GM12878 (cell line): Measurements from ENCODE around the gene FOSL1.

Experiments used
- CBX5 ChIP-seq: sonication (generic); IDR thresholded peaks from 2 replicates; pipeline ENCODE4 v1.6.1; 2016; ENCODE audit warnings: low read depth, moderate library complexity, mild to moderate bottlenecking, inconsistent platforms
- EP300 ChIP-seq, 2 experiments: fragments of 150-350 bp in 1 of 2; IDR thresholded peaks; 2 replicates each; pipeline ENCODE4 v1.6.1; 2011 to 2012; ENCODE audit warnings: low read depth in 2 of 2, low read length in 2 of 2, borderline replicate concordance in 1 of 2, improper control_type of control experiment in 1 of 2, inconsistent platforms in 1 of 2; ENCODE audit not compliant: control insufficient read depth in 1 of 2
- NR2C2 ChIP-seq: IDR thresholded peaks from 2 replicates; pipeline ENCODE4 v1.6.1; 2011; ENCODE audit warnings: borderline replicate concordance, low read depth; ENCODE audit not compliant: control insufficient read depth, insufficient read length
- SRF ChIP-seq, 2 experiments: IDR thresholded peaks; 2 replicates each; pipeline ENCODE4 v1.6.1; 2011; ENCODE audit warnings: low read depth in 2 of 2, low read length in 2 of 2, mild to moderate bottlenecking in 1 of 2, moderate library complexity in 1 of 2
- TF ChIP-seq, protein P1 (sequence below): IDR thresholded peaks from 2 replicates; pipeline ENCODE4 v1.6.1; 2011; ENCODE audit warnings: low read depth, low read length, improper control_type of control experiment, borderline replicate concordance
- TF ChIP-seq, protein P2 (sequence below): IDR thresholded peaks from 2 replicates; pipeline ENCODE4 v1.6.1; 2011; ENCODE audit warnings: mild to moderate bottlenecking, low read depth, low read length, moderate library complexity; ENCODE audit not compliant: insufficient replicate concordance

DNA sequence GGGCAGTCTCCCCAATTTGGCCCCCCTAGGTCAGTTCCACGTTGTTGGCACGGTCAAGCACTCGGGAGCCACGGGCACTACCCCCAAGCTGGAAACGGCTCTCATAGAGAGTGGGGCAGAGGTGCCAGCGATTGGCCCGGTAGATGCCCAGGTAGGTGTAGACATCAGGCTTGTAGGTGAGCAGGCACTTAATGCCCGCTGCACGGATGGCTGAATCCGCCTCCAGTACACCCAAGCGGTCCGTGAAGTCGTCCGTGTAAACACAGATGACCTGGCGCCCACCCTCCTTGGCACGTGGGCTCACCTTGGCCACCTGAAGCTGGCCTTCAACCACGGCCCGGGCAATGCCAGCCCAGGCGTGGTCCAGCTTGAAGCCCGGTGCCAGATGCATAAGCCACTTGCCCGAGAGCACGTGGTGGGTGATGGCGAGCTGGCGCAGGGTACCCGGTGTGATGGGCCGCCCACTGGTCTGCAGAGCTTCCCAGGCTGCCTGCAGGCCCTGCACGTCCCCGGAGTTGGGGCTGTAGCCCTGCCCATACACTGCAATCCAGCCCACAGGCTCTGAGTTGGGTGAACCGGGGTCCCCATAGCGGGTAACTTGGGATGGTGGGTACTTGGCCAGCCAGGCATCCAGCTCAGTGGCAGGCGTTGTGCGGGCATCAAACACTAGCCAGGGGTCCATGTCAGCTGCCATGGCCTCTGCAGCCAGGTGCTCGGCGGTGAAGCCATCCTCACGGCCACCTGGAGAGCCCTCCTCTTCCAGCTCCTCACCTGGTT lies 17.4 kb upstream of the FOSL1 start:
- TF ChIP-seq EP300 (IDR thresholded peaks at IDR 0.05; ENCODE audit: borderline replicate concordance in 1 of 2, control insufficient read depth in 1 of 2, low read depth in 2 of 2, low read length in 2 of 2) (no peak), CBX5 (no peak), NR2C2 (no peak), SRF (IDR thresholded peaks at IDR 0.05; ENCODE audit: low read depth in 2 of 2, low read length in 2 of 2) (0 out of 4 replicates have a peak, but pooled peaks of 1 of the 2 experiments have one; percentile 3)
- TF ChIP-seq, protein P1, sequence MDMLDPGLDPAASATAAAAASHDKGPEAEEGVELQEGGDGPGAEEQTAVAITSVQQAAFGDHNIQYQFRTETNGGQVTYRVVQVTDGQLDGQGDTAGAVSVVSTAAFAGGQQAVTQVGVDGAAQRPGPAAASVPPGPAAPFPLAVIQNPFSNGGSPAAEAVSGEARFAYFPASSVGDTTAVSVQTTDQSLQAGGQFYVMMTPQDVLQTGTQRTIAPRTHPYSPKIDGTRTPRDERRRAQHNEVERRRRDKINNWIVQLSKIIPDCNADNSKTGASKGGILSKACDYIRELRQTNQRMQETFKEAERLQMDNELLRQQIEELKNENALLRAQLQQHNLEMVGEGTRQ, result no peak
- TF ChIP-seq, protein P2, sequence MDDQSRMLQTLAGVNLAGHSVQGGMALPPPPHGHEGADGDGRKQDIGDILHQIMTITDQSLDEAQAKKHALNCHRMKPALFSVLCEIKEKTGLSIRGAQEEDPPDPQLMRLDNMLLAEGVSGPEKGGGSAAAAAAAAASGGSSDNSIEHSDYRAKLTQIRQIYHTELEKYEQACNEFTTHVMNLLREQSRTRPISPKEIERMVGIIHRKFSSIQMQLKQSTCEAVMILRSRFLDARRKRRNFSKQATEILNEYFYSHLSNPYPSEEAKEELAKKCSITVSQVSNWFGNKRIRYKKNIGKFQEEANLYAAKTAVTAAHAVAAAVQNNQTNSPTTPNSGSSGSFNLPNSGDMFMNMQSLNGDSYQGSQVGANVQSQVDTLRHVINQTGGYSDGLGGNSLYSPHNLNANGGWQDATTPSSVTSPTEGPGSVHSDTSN, result no peak
